Renal cortex interstitium (tissue), 11 donors: Measurements from ENCODE around the gene CHSY1. TPM values are rescaled to one million over a fixed set of nuclear protein-coding genes. Genes with fewer than 3 reads are reported as not detected.

Experiments used
- DNase-seq, 11 donors: peaks; one replicate each; pipeline ENCODE4 v3.0.0-alpha.2; 2013; ENCODE audit warnings: low read depth in 9 of 11, low spot score in 4 of 11; ENCODE audit errors: extremely low read depth in 1 of 11
- polyA plus RNA-seq, 3 donors: library from polyadenylated mRNA; unstranded; fragments of 120-200 nt; gene quantifications; one replicate each; pipeline ENCODE4 v1.2.1, GENCODE V29; 2013; ENCODE audit not compliant: insufficient read length in 3 of 3

The CHSY1 gene
- polyA plus RNA-seq, 3 donors: 46.7 to 50.8 (median 50.0) TPM

- DNase-seq: no peak
These were observed 69.6 kb downstream of the CHSY1 start for GRCh38 chr15:101182215-101182614.

GRCh38 chr15:101181349-101181748 lies 70.5 kb downstream of the CHSY1 start:
- DNase-seq: no peak

GRCh38 chr15:101180620-101181307 lies 71.1 kb downstream of the CHSY1 start:
- DNase-seq: no peak

- DNase-seq: no peak
These were observed 72.3 kb downstream of the CHSY1 start for GRCh38 chr15:101179341-101180153.

- DNase-seq: no peak
These were observed 72.9 kb downstream of the CHSY1 start for GRCh38 chr15:101178931-101179330.

GRCh38 chr15:101178479-101178878 lies 73.4 kb downstream of the CHSY1 start:
- DNase-seq: no peak

- no peak for DNase-seq
These were observed 74.0 kb downstream of the CHSY1 start for GRCh38 chr15:101177866-101178265.

GRCh38 chr15:101176625-101177024 lies 75.2 kb downstream of the CHSY1 start:
- DNase-seq: no peak

- no peak for DNase-seq
These were observed 76.4 kb downstream of the CHSY1 start for GRCh38 chr15:101175401-101175800.

- no peak for DNase-seq
These were observed 77.5 kb downstream of the CHSY1 start for GRCh38 chr15:101174152-101174920.

GRCh38 chr15:101173233-101174119 lies 78.4 kb downstream of the CHSY1 start:
- no peak for DNase-seq

- DNase-seq: no peak
These were observed 79.3 kb downstream of the CHSY1 start for GRCh38 chr15:101172501-101173071.

- DNase-seq: no peak
These were observed 79.9 kb downstream of the CHSY1 start for GRCh38 chr15:101171954-101172353.

- no peak for DNase-seq
These were observed 81.1 kb downstream of the CHSY1 start for GRCh38 chr15:101170568-101171350.

- no peak for DNase-seq
These were observed 82.3 kb downstream of the CHSY1 start for GRCh38 chr15:101169495-101170071.

- DNase-seq: no peak
These were observed 82.9 kb downstream of the CHSY1 start for GRCh38 chr15:101168898-101169494.

GRCh38 chr15:101168463-101168824 lies 83.4 kb downstream of the CHSY1 start:
- DNase-seq: no peak
